ENCODE results near the gene BTF3.

BTF3 gene

DNA sequence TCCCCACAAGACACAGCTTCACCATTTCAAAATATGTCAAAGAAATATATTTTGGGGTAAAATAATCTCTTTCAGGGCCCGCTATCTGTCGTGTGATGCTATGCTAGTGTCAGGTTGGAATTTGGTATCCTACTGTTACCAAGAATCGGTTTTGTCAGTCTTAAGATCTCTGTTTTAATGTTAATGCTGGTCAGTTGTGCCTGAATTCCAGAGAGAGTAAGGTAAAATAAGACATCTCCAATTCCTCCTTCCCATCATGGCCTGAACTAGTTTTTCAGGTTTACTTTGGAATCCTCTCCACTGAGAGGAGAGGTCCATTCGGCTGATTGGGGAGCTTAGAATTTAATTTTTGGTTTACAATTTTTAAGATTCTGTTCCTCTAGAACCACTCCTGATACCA is 10.4 kb upstream of the BTF3 start:
- Histone ChIP-seq H3K4me3 (no peak overlapping the region), H3K9me3 (no peaks in the 10 kb centered on the region), H3K36me3 (no peaks in the 10 kb centered on the region), H3K27ac (no peak overlapping the region), H3K27me3 (no peaks in the 10 kb centered on the region), H3K4me1 (no peaks in the 10 kb centered on the region)
- intact Hi-C loops (cut with DNase I; ENCODE audit: low total_unique reads) = no loop called here
- no peak for DNase-seq
- TF ChIP-seq, protein P1, sequence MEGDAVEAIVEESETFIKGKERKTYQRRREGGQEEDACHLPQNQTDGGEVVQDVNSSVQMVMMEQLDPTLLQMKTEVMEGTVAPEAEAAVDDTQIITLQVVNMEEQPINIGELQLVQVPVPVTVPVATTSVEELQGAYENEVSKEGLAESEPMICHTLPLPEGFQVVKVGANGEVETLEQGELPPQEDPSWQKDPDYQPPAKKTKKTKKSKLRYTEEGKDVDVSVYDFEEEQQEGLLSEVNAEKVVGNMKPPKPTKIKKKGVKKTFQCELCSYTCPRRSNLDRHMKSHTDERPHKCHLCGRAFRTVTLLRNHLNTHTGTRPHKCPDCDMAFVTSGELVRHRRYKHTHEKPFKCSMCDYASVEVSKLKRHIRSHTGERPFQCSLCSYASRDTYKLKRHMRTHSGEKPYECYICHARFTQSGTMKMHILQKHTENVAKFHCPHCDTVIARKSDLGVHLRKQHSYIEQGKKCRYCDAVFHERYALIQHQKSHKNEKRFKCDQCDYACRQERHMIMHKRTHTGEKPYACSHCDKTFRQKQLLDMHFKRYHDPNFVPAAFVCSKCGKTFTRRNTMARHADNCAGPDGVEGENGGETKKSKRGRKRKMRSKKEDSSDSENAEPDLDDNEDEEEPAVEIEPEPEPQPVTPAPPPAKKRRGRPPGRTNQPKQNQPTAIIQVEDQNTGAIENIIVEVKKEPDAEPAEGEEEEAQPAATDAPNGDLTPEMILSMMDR (IDR thresholded peaks at IDR 0.05) = no peak

GRCh38 chr5:73488806-73489205 is 9.4 kb upstream of the BTF3 start:
- intact Hi-C loops (cut with DNase I; ENCODE audit: low total_unique reads) = no loop called here
- Histone ChIP-seq H3K36me3 (no peaks in the 10 kb centered on the region), H3K27ac (no peak overlapping the region), H3K4me1 (no peaks in the 10 kb centered on the region), H3K27me3 (no peaks in the 10 kb centered on the region), H3K9me3 (no peaks in the 10 kb centered on the region), H3K4me3 (no peak overlapping the region)
- no peak for DNase-seq
- TF ChIP-seq, protein P1 (IDR thresholded peaks at IDR 0.05) = no peak

- no peak overlapping the region for H3K27ac ChIP-seq
- intact Hi-C loops (cut with DNase I; ENCODE audit: low total_unique reads) = no loop called here
- TF ChIP-seq, protein P1 (IDR thresholded peaks at IDR 0.05) = no peak
- DNase-seq = no peak
- H3K9me3 ChIP-seq = no peaks in the 10 kb centered on the region
- H3K4me1 ChIP-seq = no peaks in the 10 kb centered on the region
- no peaks in the 10 kb centered on the region for H3K27me3 ChIP-seq
- no peak overlapping the region for H3K4me3 ChIP-seq
- no peaks in the 10 kb centered on the region for H3K36me3 ChIP-seq
Measured at GRCh38 chr5:73490088-73490487, 8.2 kb upstream of the BTF3 start.

GRCh38 chr5:73491155-73491554 is 7.1 kb upstream of the BTF3 start:
- Histone ChIP-seq H3K4me3 (no peak overlapping the region), H3K27me3 (no peaks in the 10 kb centered on the region), H3K4me1 (no peaks in the 10 kb centered on the region), H3K27ac (no peak overlapping the region), H3K36me3 (no peaks in the 10 kb centered on the region), H3K9me3 (no peaks in the 10 kb centered on the region)
- DNase-seq = no peak
- intact Hi-C loops (cut with DNase I; ENCODE audit: low total_unique reads) = no loop called here
- TF ChIP-seq, protein P1 (IDR thresholded peaks at IDR 0.05) = no peak

- Histone ChIP-seq H3K27me3 (no peaks in the 10 kb centered on the region), H3K9me3 (no peaks in the 10 kb centered on the region), H3K27ac (no peak overlapping the region), H3K36me3 (no peaks in the 10 kb centered on the region), H3K4me1 (peaks cover 0 to 7% (median 3%) of the 10 kb centered on the region in 4 donors), H3K4me3 (no peak overlapping the region)
- TF ChIP-seq, protein P1 (IDR thresholded peaks at IDR 0.05) = no peak
- no peak for DNase-seq
- intact Hi-C loops (cut with DNase I; ENCODE audit: low total_unique reads) = no loop called here
Measured at GRCh38 chr5:73493421-73493820, 4.8 kb upstream of the BTF3 start.

DNA sequence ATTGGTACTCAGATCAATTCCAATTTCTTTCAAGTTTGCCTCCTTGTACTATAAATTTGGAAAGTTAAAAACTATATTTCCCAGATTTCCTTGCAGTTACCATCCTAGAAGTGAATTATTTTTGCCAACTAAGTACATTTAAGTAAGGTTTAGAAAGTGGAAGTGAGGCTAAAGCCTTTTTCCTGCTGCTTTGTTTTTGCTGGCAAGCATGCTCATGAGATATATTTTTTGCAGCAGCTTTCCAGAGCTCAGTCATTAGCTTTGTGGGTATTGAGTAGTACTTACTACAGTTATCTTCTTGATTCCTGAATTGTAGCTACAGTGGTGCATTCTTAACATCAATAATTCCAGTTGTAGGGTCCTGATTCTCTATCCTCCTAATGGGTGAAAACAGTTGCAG is 3.5 kb upstream of the BTF3 start:
- DNase-seq = no peak
- H3K27ac ChIP-seq = no peak overlapping the region
- H3K4me3 ChIP-seq = no peak overlapping the region
- H3K4me1 ChIP-seq = peaks cover 0 to 15% (median 7%) of the 10 kb centered on the region in 4 donors
- TF ChIP-seq, protein P1 (IDR thresholded peaks at IDR 0.05) = no peak
- intact Hi-C loops (cut with DNase I; ENCODE audit: low total_unique reads) = no loop called here
- H3K9me3 ChIP-seq = no peaks in the 10 kb centered on the region
- H3K36me3 ChIP-seq = no peaks in the 10 kb centered on the region
- H3K27me3 ChIP-seq = no peaks in the 10 kb centered on the region
